HepG2 (cell line): ENCODE measurements around the gene NOXO1. TPM values are rescaled to one million over a fixed set of nuclear protein-coding genes. Genes with fewer than 3 reads are reported as not detected.

ENCODE experiments used
- GATA4 ChIP-seq: sonication (generic); IDR thresholded peaks from 2 replicates; pipeline ENCODE4 v1.6.1; 2016; ENCODE audit warnings: antibody characterized with exemption, low read depth, borderline replicate concordance
- HMGXB3 ChIP-seq: sonication (generic); formaldehyde crosslinking; IDR thresholded peaks from 2 replicates; pipeline ENCODE4 v1.4.0; 2020; ENCODE audit warnings: missing genetic modification reagents, borderline replicate concordance
- HNRNPH1 ChIP-seq: fragments of 200-400 bp; formaldehyde crosslinking; optimal IDR thresholded peaks from 2 replicates; pipeline ENCODE3; 2017; ENCODE audit warnings: mild to moderate bottlenecking, low read depth, low read length
- ISX ChIP-seq: sonication (generic); formaldehyde crosslinking; conservative IDR thresholded peaks from 2 replicates; pipeline ENCODE4 v1.5.0; 2020; ENCODE audit warnings: missing genetic modification reagents
- NBN ChIP-seq: fragments of 450-650 bp; conservative IDR thresholded peaks from 2 replicates; pipeline ENCODE4 v1.6.1; 2017
- NFYB ChIP-seq: sonication (generic); formaldehyde crosslinking; IDR thresholded peaks from 2 replicates; pipeline ENCODE4 v1.4.0; 2020; ENCODE audit warnings: missing genetic modification reagents
- SP140L ChIP-seq: sonication (generic); formaldehyde crosslinking; IDR thresholded peaks from 2 replicates; pipeline ENCODE4 v1.4.0; 2020; ENCODE audit warnings: missing genetic modification reagents, borderline replicate concordance
- ZHX1 ChIP-seq: sonication (generic); formaldehyde crosslinking; IDR thresholded peaks from 2 replicates; pipeline ENCODE4 v1.8.1; 2022; ENCODE audit warnings: low read depth, mild to moderate bottlenecking, missing genetic modification reagents
- ZNF205 ChIP-seq: IDR thresholded peaks from 2 replicates; pipeline ENCODE4 v1.6.1; 2018; ENCODE audit warnings: missing biosample characterization, missing genetic modification reagents
- ZNF510 ChIP-seq: sonication (generic); formaldehyde crosslinking; IDR thresholded peaks from 2 replicates; pipeline ENCODE4 v1.4.0; 2020; ENCODE audit warnings: low read depth, mild to moderate bottlenecking, missing genetic modification reagents
- ZNF563 ChIP-seq: sonication (generic); formaldehyde crosslinking; IDR thresholded peaks from 2 replicates; pipeline ENCODE4 v1.8.0; 2022; ENCODE audit warnings: mild to moderate bottlenecking, moderate library complexity, missing genetic modification reagents
- ZNF615 ChIP-seq: sonication (generic); formaldehyde crosslinking; IDR thresholded peaks from 2 replicates; pipeline ENCODE4 v1.5.0; 2020; ENCODE audit warnings: mild to moderate bottlenecking, missing genetic modification reagents, borderline replicate concordance
- polyA plus RNA-seq, 8 experiments: library from polyadenylated mRNA; depleted of rRNA in 3 of 8; stranded (reverse) in 7 of 8; unstranded in 1 of 8; fragments of >200 nt; fragmentation: Illumina TruSeq in 4 of 8; extraction: Trizol in 4 of 8; gene quantifications; 2 replicates each; pipeline versions ENCODE4 v1.2.1 to v1.2.3, GENCODE V29; 2011 to 2016; ENCODE audit warnings: low read depth in 4 of 8, missing spikeins in 1 of 8, mixed read lengths in 1 of 8; ENCODE audit not compliant: insufficient read depth in 1 of 8
- total RNA-seq, 5 experiments: library from RNA; depleted of rRNA; stranded (reverse); fragments of >200 nt; fragmentation: Illumina TruSeq; extraction: Trizol; gene quantifications; 2 replicates each; pipeline ENCODE4 v1.2.3, GENCODE V29; 2016; ENCODE audit warnings: low read depth in 1 of 5
- TF ChIP-seq, protein P1 (sequence below): IDR thresholded peaks from 2 replicates; pipeline ENCODE4 v1.4.0; 2020; ENCODE audit warnings: mild to moderate bottlenecking, missing genetic modification reagents
- TF ChIP-seq, protein P2 (sequence below): sonication (generic); formaldehyde crosslinking; IDR thresholded peaks from 2 replicates; pipeline ENCODE4 v1.4.0; 2020; ENCODE audit warnings: missing genetic modification reagents

The NOXO1 gene
- total and polyA plus RNA-seq, 2 of the 13 experiments (the other 11 are each of a cell fraction or from before 2014, with no cell fraction given), result 0.69 to 1.4 TPM

- TF ChIP-seq, protein P1, sequence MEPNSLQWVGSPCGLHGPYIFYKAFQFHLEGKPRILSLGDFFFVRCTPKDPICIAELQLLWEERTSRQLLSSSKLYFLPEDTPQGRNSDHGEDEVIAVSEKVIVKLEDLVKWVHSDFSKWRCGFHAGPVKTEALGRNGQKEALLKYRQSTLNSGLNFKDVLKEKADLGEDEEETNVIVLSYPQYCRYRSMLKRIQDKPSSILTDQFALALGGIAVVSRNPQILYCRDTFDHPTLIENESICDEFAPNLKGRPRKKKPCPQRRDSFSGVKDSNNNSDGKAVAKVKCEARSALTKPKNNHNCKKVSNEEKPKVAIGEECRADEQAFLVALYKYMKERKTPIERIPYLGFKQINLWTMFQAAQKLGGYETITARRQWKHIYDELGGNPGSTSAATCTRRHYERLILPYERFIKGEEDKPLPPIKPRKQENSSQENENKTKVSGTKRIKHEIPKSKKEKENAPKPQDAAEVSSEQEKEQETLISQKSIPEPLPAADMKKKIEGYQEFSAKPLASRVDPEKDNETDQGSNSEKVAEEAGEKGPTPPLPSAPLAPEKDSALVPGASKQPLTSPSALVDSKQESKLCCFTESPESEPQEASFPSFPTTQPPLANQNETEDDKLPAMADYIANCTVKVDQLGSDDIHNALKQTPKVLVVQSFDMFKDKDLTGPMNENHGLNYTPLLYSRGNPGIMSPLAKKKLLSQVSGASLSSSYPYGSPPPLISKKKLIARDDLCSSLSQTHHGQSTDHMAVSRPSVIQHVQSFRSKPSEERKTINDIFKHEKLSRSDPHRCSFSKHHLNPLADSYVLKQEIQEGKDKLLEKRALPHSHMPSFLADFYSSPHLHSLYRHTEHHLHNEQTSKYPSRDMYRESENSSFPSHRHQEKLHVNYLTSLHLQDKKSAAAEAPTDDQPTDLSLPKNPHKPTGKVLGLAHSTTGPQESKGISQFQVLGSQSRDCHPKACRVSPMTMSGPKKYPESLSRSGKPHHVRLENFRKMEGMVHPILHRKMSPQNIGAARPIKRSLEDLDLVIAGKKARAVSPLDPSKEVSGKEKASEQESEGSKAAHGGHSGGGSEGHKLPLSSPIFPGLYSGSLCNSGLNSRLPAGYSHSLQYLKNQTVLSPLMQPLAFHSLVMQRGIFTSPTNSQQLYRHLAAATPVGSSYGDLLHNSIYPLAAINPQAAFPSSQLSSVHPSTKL (CRISPR knock-in tag), result no peak
- TF ChIP-seq ISX (CRISPR knock-in tag) (no peak), SP140L (CRISPR knock-in tag) (no peak), ZNF205 (CRISPR knock-in tag) (no peak), GATA4 (no peak), ZNF563 (CRISPR knock-in tag) (no peak), ZNF510 (CRISPR knock-in tag) (no peak), HNRNPH1 (no peak), ZHX1 (CRISPR knock-in tag) (no peak; the same call in 1 of the 2 replicates), NBN (no peak), HMGXB3 (CRISPR knock-in tag) (no peak), ZNF615 (CRISPR knock-in tag) (no peak), NFYB (CRISPR knock-in tag) (no peak)
- TF ChIP-seq, protein P2, sequence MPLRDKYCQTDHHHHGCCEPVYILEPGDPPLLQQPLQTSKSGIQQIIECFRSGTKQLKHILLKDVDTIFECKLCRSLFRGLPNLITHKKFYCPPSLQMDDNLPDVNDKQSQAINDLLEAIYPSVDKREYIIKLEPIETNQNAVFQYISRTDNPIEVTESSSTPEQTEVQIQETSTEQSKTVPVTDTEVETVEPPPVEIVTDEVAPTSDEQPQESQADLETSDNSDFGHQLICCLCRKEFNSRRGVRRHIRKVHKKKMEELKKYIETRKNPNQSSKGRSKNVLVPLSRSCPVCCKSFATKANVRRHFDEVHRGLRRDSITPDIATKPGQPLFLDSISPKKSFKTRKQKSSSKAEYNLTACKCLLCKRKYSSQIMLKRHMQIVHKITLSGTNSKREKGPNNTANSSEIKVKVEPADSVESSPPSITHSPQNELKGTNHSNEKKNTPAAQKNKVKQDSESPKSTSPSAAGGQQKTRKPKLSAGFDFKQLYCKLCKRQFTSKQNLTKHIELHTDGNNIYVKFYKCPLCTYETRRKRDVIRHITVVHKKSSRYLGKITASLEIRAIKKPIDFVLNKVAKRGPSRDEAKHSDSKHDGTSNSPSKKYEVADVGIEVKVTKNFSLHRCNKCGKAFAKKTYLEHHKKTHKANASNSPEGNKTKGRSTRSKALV (CRISPR knock-in tag), result no peak
Measured at GRCh38 chr16:1984347-1985225, 3.3 kb upstream of the NOXO1 start (continued).
